Subcutaneous adipose tissue (tissue), 4 donors: Measurements from ENCODE around the gene TSKS. TPM values are rescaled to one million over a fixed set of nuclear protein-coding genes. Genes with fewer than 3 reads are reported as not detected.

ENCODE experiments used
- CTCF ChIP-seq: fragments of 450-650 bp; IDR thresholded peaks from one replicate; pipeline ENCODE4 v1.5.1; 2016; ENCODE audit warnings: low read depth, mild to moderate bottlenecking, control low read depth, antibody characterized with exemption, moderate library complexity
- total RNA-seq, 4 donors: library from RNA; depleted of rRNA; stranded (reverse); fragments of >200 nt; gene quantifications; one replicate each; pipeline ENCODE4 v1.1.0, GENCODE V29; 2016

TSKS gene
- total RNA-seq, 4 donors from 2014 or later: 0.49 to 2.8 (median 0.59) TPM

- TF ChIP-seq CTCF: no peak
These were observed 45.0 kb upstream of the TSKS start for GRCh38 chr19:49807904-49808675.

GRCh38 chr19:49807058-49807903 lies 44.2 kb upstream of the TSKS start:
- TF ChIP-seq CTCF: no peak

GRCh38 chr19:49806620-49806959 lies 43.5 kb upstream of the TSKS start:
- TF ChIP-seq CTCF: no peak

GRCh38 chr19:49805822-49806619 lies 42.9 kb upstream of the TSKS start:
- no peak for TF ChIP-seq CTCF

GRCh38 chr19:49803529-49803856 lies 40.4 kb upstream of the TSKS start:
- TF ChIP-seq CTCF: no peak

GRCh38 chr19:49802836-49803528 lies 39.9 kb upstream of the TSKS start:
- no peak for TF ChIP-seq CTCF
